Measurements from ENCODE around the gene TRAF1. TPM values are rescaled to one million over a fixed set of nuclear protein-coding genes. Genes with fewer than 3 reads are reported as not detected.

The TRAF1 gene
- total RNA-seq, 1 donor = 0.86 TPM

- DNase-seq (ENCODE audit: low read depth) = no peak
- TF ChIP-seq CTCF (IDR thresholded peaks at IDR 0.05; ENCODE audit: insufficient read depth, low read depth, low read length) = no peak
These were observed 22.7 kb upstream of the TRAF1 start for GRCh38 chr9:120949290-120949689.

DNA sequence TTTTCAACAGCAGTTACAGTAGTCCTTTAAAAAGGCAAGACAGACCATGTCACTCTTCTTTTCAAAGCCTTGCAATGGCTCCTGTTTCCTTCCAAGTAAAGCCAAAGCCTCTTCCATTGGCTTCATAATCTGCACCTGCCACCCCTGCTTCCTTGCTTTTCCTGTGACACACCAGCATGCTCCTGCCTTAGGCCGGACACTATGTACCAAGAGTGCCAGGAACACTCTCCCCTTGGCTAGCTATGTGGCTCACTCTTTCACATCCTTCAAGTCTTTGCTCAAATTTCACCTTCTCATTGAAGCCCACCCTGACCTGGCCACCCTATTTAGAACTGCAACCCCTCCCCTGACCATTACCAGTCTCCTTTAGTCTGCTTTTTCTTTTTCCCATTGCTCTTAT is 22.2 kb upstream of the TRAF1 start:
- no peak for DNase-seq (ENCODE audit: low read depth)
- no peak overlapping the region for H3K4me3 ChIP-seq (ENCODE audit: low read depth, low read length)

More at GRCh38 chr9:120949290-120949689, 22.7 kb upstream of the TRAF1 start:
- no peak overlapping the region for H3K4me3 ChIP-seq (ENCODE audit: low read depth, low read length)

DNA sequence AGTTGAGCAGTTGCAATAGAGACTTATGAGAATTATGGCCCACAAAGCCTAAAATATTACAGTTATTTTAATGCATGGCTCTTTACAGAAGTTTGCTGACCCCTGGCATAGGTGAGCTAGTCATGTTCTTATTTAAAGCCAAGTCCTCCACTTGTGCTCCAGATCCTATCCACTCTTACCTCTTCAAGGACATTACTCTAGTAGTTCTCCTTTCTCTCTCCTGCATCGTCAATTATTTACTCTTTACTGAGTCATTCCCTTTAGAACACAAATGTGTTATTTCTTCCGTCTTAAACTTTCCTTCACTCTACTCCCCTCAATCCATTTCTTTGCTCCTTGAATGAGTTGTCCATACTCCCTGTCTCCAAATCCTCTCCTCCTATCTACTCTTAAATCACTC is 20.6 kb upstream of the TRAF1 start:
- no peak for TF ChIP-seq CTCF (IDR thresholded peaks at IDR 0.05; ENCODE audit: insufficient read depth, low read depth, low read length)
- H3K4me3 ChIP-seq (ENCODE audit: low read depth, low read length) = no peak overlapping the region
- no peak for DNase-seq (ENCODE audit: low read depth)

More for the DNA sequence above, 22.2 kb upstream of the TRAF1 start:
- no peak for TF ChIP-seq CTCF (IDR thresholded peaks at IDR 0.05; ENCODE audit: insufficient read depth, low read depth, low read length)

DNA sequence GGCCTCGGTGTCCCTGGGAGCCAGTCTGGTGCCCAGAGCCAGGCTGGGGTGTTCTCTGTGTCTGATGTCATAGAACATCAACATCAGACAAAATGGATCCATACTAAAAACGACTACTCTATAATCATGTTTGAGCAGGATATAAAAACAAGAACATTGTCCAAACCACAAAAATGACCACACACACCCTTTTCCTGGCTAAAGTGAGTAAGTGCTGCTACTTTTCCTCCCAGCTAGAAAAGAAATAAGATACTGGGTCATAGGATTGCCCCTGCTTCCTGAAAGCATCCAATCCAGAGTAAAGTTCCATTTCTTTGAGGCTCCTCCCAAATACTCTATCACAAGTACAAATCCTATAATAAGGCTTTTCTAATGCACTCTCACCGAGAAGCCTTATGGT is 19.7 kb upstream of the TRAF1 start:
- DNase-seq (ENCODE audit: low read depth) = peak; percentile 42
- no peak for TF ChIP-seq CTCF (IDR thresholded peaks at IDR 0.05; ENCODE audit: insufficient read depth, low read depth, low read length)
- H3K4me3 ChIP-seq (ENCODE audit: low read depth, low read length) = no peak overlapping the region

DNA sequence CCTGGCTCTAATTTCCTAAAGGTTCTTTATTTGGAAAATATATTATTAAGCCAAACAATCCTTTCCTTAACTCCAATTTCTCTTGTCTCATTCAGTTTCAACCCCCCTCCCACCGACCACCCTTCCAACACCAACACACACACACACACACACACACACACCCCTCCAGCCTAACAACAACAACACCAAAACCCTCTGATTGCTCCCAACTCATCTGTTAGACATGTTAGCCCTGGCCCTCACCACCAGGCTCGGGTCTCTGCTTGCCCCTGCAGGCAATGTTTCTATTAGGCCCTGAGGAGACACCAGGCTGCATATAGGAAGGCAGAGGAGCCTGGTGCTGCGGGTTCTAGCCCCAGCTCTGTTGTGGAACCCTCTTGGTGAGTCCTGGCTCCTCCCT is 18.4 kb upstream of the TRAF1 start:
- no peak overlapping the region for H3K4me3 ChIP-seq (ENCODE audit: low read depth, low read length)
- DNase-seq (ENCODE audit: low read depth) = no peak
- TF ChIP-seq CTCF (IDR thresholded peaks at IDR 0.05; ENCODE audit: insufficient read depth, low read depth, low read length) = no peak

DNA sequence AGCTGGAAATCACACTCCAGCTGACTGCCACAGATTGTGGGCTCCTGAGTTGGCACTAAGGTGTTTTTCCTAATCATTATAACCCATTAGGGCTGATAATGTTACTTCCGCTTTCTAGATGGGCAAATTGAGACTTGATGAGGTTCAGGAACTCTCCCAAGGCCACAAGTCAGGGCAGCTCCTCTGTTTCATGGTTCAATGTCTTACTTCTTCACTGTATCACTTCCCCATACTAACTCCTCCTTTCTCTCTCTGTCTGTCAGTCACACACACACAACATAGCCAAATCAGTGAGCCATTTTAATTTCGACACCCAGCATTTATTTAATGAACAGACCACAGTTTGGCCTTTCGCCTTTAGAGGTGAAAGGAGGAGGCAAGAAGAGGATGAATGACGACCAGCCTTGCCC is 17.8 kb upstream of the TRAF1 start:
- H3K4me3 ChIP-seq (ENCODE audit: low read depth, low read length) = no peak overlapping the region
- TF ChIP-seq CTCF (IDR thresholded peaks at IDR 0.05; ENCODE audit: insufficient read depth, low read depth, low read length) = no peak
- DNase-seq (ENCODE audit: low read depth) = no peak
